Psoas muscle (tissue), 8 donors: ENCODE data around the gene ELOA. TPM values are rescaled to one million over a fixed set of nuclear protein-coding genes. Genes with fewer than 3 reads are reported as not detected.
A peak's percentile ranks its signal among the peaks of the same experiment; 100 is the strongest.
"Not testable (repeated sequence)": the region's sequence is repeated elsewhere in the genome, so short reads cannot be mapped to it uniquely, and the experiment has no call there.

Experiments
- ATAC-seq, 4 donors: fragments of 200-7000 bp; cut with Tn5 transposase; one replicate each; pipeline ENCODE4 v1.9.1; 2020; ENCODE audit warnings: moderate library complexity in 3 of 4, mild to moderate bottlenecking in 2 of 4
- DNase-seq, 2 donors: peaks; one replicate each; pipeline ENCODE4 v3.0.0-alpha.2; 2020
- H3K27ac ChIP-seq: fragments of 200-600 bp; one replicate; pipeline ENCODE4 v1.8.0; 2022
- H3K27me3 ChIP-seq, 3 donors: fragments of 200-600 bp in 1 of 3; one replicate each; pipeline versions ENCODE4 v1.6.1 to v1.8.0; 2013 to 2022; ENCODE audit warnings: low read length in 2 of 3, mild to moderate bottlenecking in 2 of 3, moderate library complexity in 1 of 3; ENCODE audit not compliant: insufficient read depth in 3 of 3
- H3K36me3 ChIP-seq, 2 donors: fragments of 200-600 bp in 1 of 2; one replicate each; pipeline versions ENCODE4 v1.6.1 to v1.8.0; 2013 to 2022; ENCODE audit warnings: low read depth in 1 of 2, mild to moderate bottlenecking in 1 of 2, moderate library complexity in 1 of 2; ENCODE audit not compliant: insufficient read depth in 1 of 2
- H3K4me1 ChIP-seq: fragments of 200-600 bp; one replicate; pipeline ENCODE4 v1.8.0; 2022
- H3K4me3 ChIP-seq: fragments of 200-600 bp; one replicate; pipeline ENCODE4 v1.8.0; 2022; ENCODE audit warnings: mild to moderate bottlenecking
- H3K9me3 ChIP-seq: fragments of 200-600 bp; one replicate; pipeline ENCODE4 v1.8.0; 2022
- CTCF ChIP-seq: fragments of 200-600 bp; IDR thresholded peaks from one replicate; pipeline ENCODE4 v1.8.0; 2022; ENCODE audit warnings: antibody characterized with exemption
- WGBS, 3 donors: extraction: QIAGEN DNeasy Blood & Tissue Kit; methylation state at CpG; one replicate each; pipeline versions ENCODE4 v1.1.6 to v1.1.7; 2013; 5-methylcytosine and 5-hydroxymethylcytosine counted together
- intact Hi-C, 2 donors: fragments of 100-400 bp; cut with DNase I; formaldehyde crosslinking; loops; one replicate each; pipeline versions ENCODE4 v1.11.0 to v1.14.2; 2022
- polyA plus RNA-seq, 3 donors: library from polyadenylated mRNA; stranded (reverse); fragments of 200-250 nt; gene quantifications; one replicate each; pipeline ENCODE4 v1.2.3, GENCODE V29; 2013
- total RNA-seq, 4 donors: library from RNA; stranded (reverse); fragmentation: NEBNext Ultra II Directional in 2 of 4; extraction: Animal tissue kit (Norgen Biotek cat#: 25700) in 2 of 4; gene quantifications; one replicate each; pipeline versions ENCODE4 v1.2.1 to v1.2.4, GENCODE V29; 2021 to 2023
- donor health status: healthy with polysubstance abuse.
- donor health status: DM: no; HTN: no; CAD: no; lungs with moderate emphysema.
- donor health status: Bipolar disorder and iron deficiency.
- donor health status: healthy.
- donor health status: DM: yes; HTN: yes; CAD: no.
- donor health status: DM: no; HTN: no; CAD: no.
- donor health status: DM: no; HTN: no; CAD: no.
- donor health status: DM: yes; HTN: yes; CAD: no.

Gene ELOA
- total and polyA plus RNA-seq, 7 donors: 19.8 to 68.9 (median 50.5) TPM

GRCh38 chr1:23727362-23727811 lies 15.9 kb upstream of the ELOA start:
- DNase-seq (peak; percentile 76 to 83), ATAC-seq (peak in 3 of 4 donors; percentile 76 to 83 (median 76))
- H3K4me3 ChIP-seq: no peak overlapping the region
- 74 to 78% (median 78%) methylated on average over 9 of the region's 9 CpGs for WGBS, 3 donors
- H3K27me3 ChIP-seq: no peaks in the 10 kb centered on the region
- no peak for TF ChIP-seq CTCF
- no peak overlapping the region for H3K27ac ChIP-seq
- no peaks in the 10 kb centered on the region for H3K36me3 ChIP-seq
- H3K9me3 ChIP-seq: no peaks in the 10 kb centered on the region
- intact Hi-C loops: no loop called here
- no peaks in the 10 kb centered on the region for H3K4me1 ChIP-seq

GRCh38 chr1:23732363-23733224 lies 10.7 kb upstream of the ELOA start:
- no peaks in the 10 kb centered on the region for H3K9me3 ChIP-seq
- H3K36me3 ChIP-seq: no peaks in the 10 kb centered on the region
- TF ChIP-seq CTCF: no peak
- H3K4me1 ChIP-seq: no peaks in the 10 kb centered on the region
- H3K4me3 ChIP-seq: no peak overlapping the region
- ATAC-seq (no peak), DNase-seq (no peak)
- H3K27ac ChIP-seq: no peak overlapping the region
- intact Hi-C loops: no loop called here
- no peaks in the 10 kb centered on the region for H3K27me3 ChIP-seq
- 90 to 97% (median 92%) methylated on average over 10 of the region's 10 CpGs for WGBS, 3 donors

DNA sequence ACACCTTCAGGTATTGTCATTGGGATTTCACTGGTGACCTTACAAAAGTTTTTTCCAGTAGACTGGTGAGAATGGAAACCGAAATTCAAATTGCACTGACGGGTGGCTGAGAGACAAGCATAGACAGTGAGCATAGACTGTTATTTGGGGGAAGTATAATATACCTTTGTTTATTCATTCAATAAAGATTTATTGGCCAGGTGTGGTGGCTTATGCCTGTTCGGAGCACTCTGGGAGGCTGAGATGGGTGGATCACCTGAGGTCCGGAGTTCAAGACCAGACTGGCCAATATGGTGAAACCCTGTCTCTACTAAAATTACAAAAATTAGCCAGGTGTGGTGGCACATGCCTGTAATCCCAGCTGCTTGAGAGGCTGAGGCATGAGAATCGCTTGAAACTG lies 10.0 kb upstream of the ELOA start:
- H3K4me1 ChIP-seq, DNase-seq, H3K36me3 ChIP-seq, intact Hi-C loops, ATAC-seq, H3K27ac ChIP-seq, H3K27me3 ChIP-seq, H3K4me3 ChIP-seq, H3K9me3 ChIP-seq: not testable (repeated sequence)
- 95 to 97% (median 96%) methylated on average over 5 of the region's 5 CpGs for WGBS, 3 donors

GRCh38 chr1:23736437-23737134 lies 6.7 kb upstream of the ELOA start:
- ATAC-seq (no peak), DNase-seq (no peak)
- Histone ChIP-seq H3K27ac (no peak overlapping the region), H3K9me3 (no peaks in the 10 kb centered on the region), H3K36me3 (no peaks in the 10 kb centered on the region), H3K27me3 (no peaks in the 10 kb centered on the region), H3K4me3 (no peak overlapping the region), H3K4me1 (no peaks in the 10 kb centered on the region)
- TF ChIP-seq CTCF: no peak
- 92 to 94% (median 94%) methylated on average over 7 of the region's 7 CpGs for WGBS, 3 donors
- intact Hi-C loops: no loop called here

- 68 to 77% (median 72%) methylated on average over 5 of the region's 5 CpGs for WGBS, 3 donors
- Histone ChIP-seq H3K4me1 (peaks cover 23% of the 10 kb centered on the region), H3K9me3 (no peaks in the 10 kb centered on the region), H3K27me3 (no peaks in the 10 kb centered on the region), H3K4me3 (no peak overlapping the region), H3K36me3 (peaks cover 0 to 2% of the 10 kb centered on the region in 2 donors), H3K27ac (no peak overlapping the region)
- no peak for DNase-seq
- TF ChIP-seq CTCF: no peak
- ATAC-seq: no peak
- intact Hi-C loops: loop anchor here (2.0 to 10.0 kb wide), 2 partner anchors 47 to 49 kb away; partner anchors contain the start of gene RPL11 (in 1 of the 2)
Measured at GRCh38 chr1:23741609-23742008, 1.7 kb upstream of the ELOA start.
